HG02588 (cell line): ENCODE results near the gene DNAJB7.
A peak's percentile ranks its signal among the peaks of the same experiment; 100 is the strongest.
"Not testable (repeated sequence)": the region's sequence is repeated elsewhere in the genome, so short reads cannot be mapped to it uniquely, and the experiment has no call there.

ENCODE experiments used
- ATAC-seq: cut with Tn5 transposase; IDR thresholded peaks from one replicate; pipeline ENCODE4 v1.9.1; 2021; ENCODE audit warnings: mild to moderate bottlenecking, moderate library complexity; ENCODE audit not compliant: unreplicated experiment

Gene DNAJB7

DNA sequence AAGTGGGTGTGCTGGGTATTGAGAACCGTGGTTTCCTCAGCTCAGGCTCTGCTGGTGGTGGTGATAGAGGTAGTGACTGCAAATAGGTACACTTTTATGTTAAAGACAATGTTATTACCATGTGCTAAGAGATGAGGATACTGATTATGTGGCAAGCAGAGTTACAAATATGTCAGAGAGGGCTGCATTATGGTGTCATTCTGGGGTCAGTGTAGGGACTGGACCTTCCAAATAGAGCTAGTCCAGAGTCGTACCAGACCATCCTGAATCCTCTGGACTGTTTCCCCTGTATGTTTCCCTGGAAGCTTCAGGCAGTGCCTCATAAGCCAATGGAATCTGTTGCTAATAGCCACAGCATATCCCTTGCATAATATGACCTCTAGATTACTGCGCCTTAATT lies at the start of gene DNAJB7:
TSS of gene DNAJB7 (minus strand) at position 101 of the 400 bp plus-strand sequence. CDS start 119 bp downstream, outside the sequence.
- ATAC-seq = no peak

DNA sequence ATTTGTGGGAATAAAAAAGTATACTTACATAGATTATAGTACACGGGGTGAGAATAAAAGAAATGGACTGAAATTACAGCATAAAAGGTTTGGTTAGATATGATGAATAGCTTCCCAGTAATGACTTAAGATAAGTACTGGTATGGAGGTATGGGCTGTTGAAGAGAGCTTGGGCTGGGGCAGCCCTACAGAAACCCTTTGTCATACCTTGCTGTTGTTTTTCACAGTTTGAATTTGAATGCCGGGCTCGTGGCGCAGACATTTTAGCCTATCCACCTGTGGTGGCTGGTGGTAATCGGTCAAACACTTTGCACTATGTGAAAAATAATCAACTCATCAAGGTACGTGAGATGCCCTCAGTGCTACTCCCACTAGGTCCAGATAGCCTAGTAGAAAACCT lies 47.0 kb upstream of the DNAJB7 start:
- no peak for ATAC-seq

DNA sequence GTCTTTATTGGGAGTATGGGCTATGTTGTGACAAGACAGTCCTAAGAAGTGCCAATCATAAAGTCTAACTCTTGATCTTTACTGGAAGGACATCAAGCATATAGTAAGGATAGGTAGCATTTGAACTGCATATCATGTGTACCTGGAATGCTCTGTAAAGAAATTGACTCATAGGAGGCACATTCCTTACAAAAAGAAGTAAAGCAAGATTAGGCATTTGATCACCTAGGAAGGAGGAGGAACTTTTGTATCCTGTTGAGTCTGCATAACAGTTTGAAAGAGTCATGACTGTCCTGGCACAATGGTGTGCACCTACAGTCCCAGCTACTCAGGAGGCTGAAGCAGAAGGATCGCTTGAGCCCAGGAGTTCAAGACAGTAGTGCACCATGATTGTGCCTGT lies 42.2 kb upstream of the DNAJB7 start:
- no peak for ATAC-seq

DNA sequence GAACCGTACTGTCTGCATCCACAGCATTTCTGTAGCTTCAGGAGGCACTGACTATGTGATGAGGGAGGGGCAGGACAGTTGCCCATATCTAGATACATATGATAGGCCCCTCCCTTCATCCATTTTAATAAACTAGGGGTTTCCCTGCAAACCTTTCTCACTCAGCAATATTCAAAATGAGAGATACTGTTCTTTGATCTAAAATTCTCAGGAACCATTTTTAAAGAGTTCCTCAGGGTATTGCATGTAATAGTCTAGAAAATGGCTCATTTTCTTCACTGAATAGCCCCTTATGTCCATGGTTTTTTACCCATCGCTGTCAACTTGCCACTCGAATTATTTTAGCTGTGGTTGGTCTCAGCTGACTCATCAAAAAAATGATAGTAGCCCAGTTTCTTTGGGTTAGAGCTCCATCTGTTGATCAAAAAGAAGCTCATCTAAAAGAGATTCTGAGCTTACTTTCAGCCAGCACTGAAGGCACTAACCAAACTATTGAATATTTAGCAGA lies 37.0 kb upstream of the DNAJB7 start:
- no peak for ATAC-seq

DNA sequence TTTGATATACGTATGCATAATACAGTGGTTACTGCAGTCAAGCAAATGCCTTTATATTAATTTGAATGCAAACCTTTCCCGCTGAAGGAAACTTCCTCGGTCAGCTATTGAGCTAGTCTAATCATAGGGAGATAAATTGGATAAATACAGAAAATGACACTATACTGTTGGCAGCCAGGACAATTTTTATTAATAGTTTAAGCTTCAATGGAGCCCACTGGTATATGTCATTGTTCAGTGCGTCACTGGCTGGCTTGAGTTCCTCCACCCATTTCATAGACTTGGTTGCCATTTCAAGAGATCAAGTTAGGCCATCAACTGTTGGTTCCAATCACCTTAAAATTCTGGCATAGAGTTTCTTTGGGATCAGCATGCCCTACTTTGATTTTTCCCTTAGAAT lies 32.5 kb upstream of the DNAJB7 start:
- ATAC-seq = no peak

DNA sequence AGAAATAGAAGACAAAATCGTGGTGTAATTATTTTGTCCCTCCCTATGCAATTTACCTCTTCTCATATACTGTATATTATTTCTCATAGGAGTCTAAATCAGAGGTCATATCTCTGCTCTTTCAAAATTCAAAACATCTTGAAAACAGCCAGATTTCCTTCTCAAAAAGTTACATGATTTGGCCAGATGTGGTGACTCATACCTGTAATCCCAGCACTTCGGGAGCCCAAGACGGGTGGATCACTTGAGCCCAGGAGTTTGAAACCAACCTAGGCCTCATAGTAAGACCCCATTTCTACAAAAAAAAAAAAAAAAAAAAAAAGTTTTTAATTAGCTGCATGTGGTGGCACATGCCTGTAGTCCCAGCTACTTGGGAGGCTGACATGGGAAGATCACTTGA lies 29.0 kb upstream of the DNAJB7 start:
- ATAC-seq = no peak

DNA sequence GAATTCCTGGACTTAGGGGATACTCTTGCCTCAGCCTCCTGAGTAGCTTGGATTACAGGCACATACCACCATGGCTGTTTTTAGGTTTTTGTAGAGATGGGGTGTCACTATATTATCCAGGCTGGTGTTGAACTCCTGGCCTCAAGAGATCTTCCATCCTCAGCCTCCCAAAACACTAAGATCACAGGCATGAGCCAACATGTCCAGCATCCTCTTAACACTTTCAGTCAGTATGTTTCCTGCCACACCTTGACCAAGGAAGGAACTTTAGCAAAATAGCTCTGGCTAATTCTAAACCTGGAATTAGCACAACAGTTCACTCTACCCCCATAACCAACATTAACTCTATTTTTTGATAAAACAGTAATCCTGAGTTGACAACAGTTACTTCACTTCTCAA lies 27.2 kb upstream of the DNAJB7 start:
- no peak for ATAC-seq

DNA sequence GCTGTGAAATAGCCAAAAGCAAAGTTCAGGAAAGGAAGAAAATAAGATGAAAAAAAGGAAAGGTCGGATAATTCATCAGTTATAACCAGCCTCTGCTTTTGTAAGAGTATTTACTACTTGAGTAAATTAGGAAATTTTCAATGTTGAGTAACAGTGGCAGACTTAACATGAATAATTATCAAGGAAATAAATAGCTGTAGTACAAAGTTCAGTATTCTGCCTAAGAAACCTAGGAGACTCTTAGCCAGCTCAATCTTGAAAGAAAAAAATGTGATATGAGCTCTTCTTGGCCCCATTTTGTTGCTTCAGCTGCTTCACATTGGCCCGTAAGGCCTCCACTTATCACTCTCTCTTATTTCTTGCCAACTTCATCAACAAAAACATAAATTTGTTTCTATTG lies 17.0 kb upstream of the DNAJB7 start:
- ATAC-seq = no peak

DNA sequence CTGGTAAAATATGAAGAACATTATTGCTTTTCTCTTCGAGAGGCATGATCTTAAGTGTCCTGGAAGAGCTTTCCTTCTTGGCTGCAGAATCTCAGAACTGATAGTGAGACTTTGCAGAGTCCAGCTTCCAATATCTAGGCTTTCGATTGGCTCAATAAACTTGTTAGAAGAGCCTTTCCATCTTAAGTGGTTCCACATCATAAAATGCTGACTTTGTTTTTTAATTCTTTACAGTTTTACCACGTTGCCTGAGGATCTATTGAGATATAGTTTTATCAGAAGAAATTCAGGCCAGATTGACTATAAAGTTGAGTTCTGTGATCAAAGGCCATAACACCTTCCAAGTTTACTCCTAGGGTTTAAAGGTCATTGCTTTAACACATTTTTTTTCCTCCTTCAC lies 15.6 kb upstream of the DNAJB7 start:
- ATAC-seq = no peak

DNA sequence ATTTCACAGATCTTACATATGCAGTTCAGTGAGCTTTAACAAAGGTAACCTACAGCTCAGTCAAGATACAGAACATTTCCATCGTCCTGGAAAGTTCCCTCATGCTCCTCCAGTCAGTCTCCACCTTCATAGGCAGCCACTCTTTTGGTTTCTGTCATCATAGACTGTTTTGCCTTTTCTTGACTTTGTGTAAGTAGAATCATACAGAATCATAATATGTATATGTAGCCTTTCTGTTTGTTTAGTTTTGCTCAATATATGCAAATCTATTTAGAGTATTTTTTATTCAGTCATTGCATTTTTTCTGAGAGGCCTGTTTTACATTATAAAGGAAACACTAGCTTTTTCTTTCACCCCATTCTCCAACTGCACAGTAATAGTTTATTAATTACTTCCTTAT lies 15.0 kb upstream of the DNAJB7 start:
- no peak for ATAC-seq

DNA sequence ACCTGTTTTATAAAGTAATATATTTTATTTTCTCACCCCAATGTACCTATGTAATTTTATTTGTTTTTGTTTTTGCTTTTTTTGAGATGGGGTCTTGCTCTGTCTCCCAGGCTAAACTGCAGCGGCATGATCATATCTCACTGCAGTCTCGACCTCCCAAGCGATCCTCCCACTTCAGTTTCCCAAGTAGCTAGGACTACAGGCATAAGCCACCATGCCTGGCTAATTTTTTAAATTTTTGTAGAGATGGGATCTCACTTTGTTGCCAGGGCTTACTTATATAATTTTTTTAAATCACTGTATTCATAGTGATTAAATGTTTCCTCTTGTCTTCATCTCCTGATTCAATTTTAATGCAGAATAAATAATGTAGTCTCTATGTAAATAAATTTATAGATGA lies 13.2 kb upstream of the DNAJB7 start:
- no peak for ATAC-seq

DNA sequence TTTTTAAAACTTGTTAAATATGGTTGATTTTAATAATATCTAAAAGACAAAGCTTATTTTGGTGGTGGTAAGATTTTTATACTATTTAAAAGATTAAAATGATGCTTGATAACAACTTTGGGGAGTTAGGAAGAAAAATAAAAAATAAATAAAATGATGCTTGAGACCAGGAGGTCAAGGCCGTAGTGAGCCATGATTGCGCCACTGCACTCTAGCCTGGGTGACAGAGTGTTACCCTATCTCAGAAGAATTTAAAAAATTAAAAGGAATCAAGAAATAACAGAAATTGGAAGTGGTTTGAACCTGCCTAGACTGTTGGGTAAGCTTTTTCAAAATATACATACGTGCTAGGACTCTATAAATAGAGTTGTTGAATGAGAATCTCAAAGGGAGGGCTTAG lies 12.1 kb upstream of the DNAJB7 start:
- no peak for ATAC-seq

DNA sequence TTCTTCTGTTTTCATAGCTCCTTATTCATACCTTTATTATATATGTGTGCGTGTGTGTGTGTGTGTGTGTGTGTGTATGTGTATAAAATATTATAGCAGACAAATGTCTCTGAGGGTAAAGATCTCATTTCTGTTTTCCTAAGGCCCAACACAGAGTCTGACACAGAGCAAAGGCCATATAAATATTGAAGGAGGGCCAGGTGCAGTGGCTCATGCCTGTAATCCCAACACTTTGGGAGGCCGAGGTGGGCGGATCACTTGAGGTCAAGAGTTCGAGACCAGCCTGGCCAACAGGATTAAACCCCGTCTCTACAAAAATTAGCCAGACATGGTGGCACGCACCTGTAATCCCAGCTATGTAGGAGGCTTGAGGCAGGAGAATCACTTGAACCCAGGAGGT lies 6.5 kb upstream of the DNAJB7 start:
- ATAC-seq = not testable (repeated sequence)

DNA sequence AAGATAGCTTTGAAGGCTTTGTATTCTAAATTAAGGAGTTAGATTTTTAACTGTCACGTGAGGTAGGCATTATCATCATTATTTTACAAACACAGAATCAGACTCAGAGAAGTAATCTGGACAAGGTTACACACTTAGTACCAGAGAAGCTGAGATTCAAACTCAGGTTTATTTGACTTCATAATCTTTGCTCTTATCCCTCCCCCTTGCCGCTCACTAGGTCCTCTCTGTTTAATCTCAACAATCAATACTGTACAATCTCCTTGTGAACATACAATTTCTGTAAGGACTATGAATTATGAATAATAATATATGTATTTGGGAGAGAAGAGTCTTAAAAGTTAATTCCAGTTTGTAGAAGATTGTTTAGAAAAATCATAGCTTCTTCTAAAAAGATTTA lies 5.2 kb upstream of the DNAJB7 start:
- ATAC-seq = no peak

DNA sequence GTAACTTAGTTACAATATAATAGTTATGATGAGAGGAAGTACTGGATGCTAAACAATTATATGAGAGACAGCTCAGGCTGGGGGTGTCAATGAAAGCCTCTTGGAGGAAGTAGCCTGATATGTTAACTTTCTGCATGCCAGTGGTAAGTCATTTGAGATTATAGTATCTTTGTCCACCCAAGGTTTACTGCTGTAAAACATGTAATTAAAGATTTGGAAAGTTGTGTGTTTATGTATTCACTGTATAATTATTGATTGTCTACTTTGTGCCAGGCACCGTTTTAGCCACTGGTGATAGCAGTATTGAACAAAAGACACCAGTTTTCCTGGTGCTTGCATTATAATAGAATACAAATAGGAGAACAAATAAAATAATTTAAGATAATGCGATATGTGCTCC lies 624 bp upstream of the DNAJB7 start:
- ATAC-seq = no peak

DNA sequence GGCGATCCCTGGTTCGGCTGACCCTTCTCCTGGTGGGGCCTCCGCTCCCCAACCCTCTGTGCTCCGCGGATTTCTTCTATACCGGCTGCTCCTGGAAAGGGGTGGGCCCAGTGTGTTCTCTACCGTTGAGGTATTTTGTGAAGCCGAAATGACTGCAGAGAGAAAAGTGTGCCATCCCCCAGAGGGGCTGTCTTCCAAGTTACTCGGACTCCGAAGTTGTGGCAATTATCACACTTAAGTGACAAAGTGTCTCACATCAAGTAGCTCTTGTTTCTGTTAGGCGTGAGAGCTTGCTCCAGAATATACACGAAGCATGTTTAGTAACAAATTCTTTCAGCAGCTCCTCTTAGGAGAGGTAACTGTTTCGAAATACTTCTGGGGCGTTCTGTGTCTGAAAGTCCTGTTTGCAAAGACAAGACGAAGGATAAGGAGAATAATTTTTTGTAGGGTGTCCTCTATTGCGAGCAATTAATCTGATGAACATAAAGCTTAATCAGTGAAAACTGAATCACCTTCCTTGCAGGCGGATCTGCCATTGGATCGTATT lies 4.5 kb downstream of the DNAJB7 start:
- ATAC-seq = no peak

DNA sequence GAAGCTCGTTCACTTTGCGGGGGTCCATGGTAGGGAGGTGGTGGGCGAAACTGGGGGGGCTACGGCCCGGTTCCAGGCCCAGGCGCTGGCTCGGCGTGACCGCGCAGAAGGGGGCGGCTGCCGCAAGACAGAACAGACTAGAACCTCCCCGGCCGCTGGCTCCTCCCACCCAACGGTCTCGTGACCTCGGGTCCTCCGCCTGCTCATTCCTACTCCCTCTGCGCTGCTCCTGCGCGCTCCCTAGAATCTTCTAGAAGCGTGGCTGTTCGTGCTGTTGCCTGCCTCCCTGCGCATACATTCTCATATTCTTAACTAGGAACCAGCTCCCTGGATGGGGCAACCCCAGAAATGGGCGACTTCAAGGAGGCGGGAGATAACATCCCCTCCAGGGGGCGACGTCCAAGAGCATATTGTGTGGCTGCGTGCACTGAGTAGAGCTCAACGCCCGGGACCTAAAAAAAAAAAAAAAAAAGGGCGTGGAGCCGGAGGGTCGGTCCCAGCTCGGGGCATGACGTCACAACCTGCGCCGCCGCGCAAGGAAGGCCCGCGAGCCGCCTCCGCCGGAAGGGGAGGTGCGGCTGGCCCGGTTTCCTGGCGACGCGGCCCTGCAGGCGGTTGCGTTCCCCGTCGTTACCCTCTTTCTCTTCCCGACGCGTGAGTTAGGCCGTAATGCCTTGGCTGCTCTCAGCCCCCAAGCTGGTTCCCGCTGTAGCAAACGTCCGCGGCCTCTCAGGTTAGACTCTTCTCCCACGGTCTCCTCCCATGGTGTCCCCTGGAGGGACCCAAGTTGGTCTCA lies 5.2 kb downstream of the DNAJB7 start, which contains the start of the genes ST13 and XPNPEP3:
TSS of gene ST13 (minus strand) at position 127 of the 796 bp plus-strand sequence. CDS start at position 28, 99 bp downstream.
TSS of gene XPNPEP3 (plus strand) at position 636 of the 796 bp plus-strand sequence. CDS start at position 670, 34 bp downstream.
- peak; percentile 88 for ATAC-seq

DNA sequence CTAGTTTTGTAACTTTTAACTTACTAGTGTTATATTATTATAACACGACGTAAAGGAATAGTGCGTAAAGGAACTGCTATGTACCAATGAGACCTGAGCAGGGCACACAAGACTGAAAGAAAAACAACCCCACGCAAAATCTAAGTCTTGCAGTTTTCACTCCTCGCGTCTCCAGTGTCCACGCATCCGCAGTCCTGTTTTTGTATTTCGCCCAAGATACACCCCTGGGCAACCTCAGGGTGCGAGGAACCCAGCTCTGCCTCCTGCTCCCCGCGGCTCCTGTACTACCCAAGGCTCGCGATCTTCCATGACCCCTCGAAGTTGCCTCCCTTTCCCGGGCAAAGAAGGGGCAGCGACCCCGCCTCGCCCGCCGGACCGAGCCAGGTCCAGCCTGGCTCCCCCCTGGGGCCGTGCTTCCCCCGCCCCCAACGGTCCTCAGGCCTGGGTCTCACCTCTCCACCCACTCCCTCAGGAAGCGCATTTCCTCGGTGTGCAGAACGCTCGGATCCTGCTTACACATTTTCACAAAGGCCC lies 5.9 kb downstream of the DNAJB7 start:
- peak; percentile 27 for ATAC-seq

DNA sequence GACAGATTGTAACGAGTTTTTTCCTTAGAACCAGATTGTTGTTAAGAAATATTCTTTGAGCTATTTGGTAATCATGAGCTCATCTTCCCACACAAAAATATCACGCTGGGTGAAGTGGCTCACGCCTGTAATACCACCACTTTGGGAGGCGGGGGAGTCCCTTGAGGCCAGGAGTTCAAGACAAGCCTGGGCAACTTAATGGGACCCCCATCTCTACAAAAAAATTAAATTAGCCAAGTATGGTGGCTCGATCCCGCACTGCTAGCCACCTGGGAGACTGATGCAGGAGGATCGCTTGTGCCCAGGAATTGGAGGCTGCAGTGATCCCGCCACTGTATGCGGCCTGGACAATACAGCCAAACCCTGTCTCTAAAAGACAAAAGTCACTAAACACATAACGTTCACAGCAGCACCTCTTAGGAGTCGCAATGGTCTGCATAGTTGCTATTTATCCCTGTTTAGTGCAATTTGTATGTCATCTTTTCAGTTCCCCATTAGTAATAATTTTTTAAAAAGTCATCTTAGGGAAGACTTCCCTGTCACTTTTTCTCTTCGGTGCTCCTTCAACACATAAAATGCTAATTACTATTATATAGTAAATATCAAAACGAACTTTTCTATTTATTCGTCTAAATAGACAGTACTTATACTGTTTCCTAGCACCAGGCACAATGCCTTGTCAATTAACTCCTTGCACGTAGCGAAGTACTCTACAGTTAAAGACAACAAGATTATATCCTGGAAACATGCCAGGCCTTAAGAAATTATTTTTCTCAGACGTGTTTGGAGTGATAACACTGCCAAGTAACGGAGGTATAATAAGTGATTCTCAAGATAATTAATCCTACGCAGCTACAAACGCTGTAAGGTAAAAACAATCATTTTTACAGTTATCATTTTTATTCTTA lies 6.6 kb downstream of the DNAJB7 start:
- no peak for ATAC-seq

DNA sequence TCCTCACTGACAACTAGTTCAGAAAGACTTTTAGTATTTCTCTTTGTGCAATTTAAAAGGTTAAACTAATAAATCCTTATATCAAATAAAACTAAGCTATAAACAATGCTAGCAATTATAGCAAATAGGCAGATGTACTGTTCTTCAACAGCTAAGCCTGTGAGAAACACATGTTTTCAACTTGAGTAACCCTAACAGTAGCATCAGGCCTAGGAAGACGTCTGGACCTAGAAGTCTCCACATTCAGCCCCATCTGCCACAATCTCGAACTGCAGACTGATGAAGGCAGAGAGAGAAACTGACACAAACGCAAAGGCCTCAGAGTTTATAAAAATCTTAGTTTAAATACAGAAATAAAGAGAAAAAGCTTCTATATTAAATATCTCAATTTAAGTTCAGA lies 8.0 kb downstream of the DNAJB7 start:
- no peak for ATAC-seq

DNA sequence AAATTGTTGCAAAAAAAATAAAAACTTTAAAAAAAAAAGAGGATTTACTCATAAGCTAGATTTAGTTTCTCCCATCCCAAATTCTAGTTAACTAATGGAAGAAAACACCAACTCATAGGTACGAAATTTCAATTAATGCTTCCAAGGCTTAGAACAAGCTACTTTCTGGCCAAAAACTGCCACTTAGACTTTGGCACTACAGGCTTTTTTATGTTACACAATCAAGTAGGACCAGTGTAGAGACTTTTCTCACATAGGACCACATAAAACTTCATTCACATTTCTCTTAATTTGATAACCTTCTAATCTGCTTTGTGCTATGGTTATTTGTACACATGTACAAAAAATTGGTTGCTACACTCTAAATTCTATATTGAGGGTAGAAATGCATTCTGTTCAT lies 8.6 kb downstream of the DNAJB7 start:
- ATAC-seq = no peak
